Measurements from ENCODE around the gene ELOVL7. TPM values are rescaled to one million over a fixed set of nuclear protein-coding genes. Genes with fewer than 3 reads are reported as not detected.

Gene ELOVL7
- total and polyA plus RNA-seq, 4 donors = 0.21 to 2.3 (median 0.76) TPM

DNA sequence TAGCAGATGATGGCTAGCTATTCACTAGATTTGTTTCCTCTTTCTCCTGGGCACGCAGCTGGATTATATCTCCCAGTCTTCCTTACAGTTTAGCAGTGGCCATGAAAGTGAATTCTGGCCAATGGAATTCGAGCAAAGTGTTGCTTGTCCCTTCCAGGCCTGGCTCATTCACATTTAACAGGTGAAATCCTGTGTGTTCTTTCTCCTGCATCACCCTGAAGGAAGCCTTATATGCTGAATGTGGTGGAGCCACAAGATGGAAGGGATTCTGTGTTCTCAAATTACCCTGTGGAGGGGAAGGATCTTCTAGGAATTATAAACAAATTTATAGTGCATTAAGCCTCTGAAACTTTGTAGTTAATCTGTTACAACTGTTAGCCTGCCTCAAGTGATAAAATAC, 8.2 kb upstream of the ELOVL7 start:
- H3K27me3 ChIP-seq (ENCODE audit: control insufficient read depth in 4 of 4, insufficient read depth in 4 of 4, low read length in 3 of 4) = no peaks in the 10 kb centered on the region
- H3K9me3 ChIP-seq (ENCODE audit: control insufficient read depth in 4 of 4, low read length in 3 of 4) = no peaks in the 10 kb centered on the region
- H3K4me1 ChIP-seq (ENCODE audit: control insufficient read depth in 4 of 4, insufficient read depth in 4 of 4, low read length in 3 of 4) = no peaks in the 10 kb centered on the region
- no peak for DNase-seq (ENCODE audit: low spot score)
- WGBS = 69% methylated on average over 2 of the region's 2 CpGs
- H3K36me3 ChIP-seq (ENCODE audit: control insufficient read depth in 4 of 4, insufficient read depth in 3 of 4, low read depth in 1 of 4, low read length in 3 of 4) = no peaks in the 10 kb centered on the region
- no peak overlapping the region for H3K4me3 ChIP-seq (ENCODE audit: low read depth in 1 of 3, low read length in 3 of 3)
- no peak for TF ChIP-seq HNF4A (conservative IDR thresholded peaks at IDR 0.05)
- no peak for TF ChIP-seq NR2F2 (IDR thresholded peaks at IDR 0.05)
- no peak overlapping the region for H3K27ac ChIP-seq (ENCODE audit: low read depth in 1 of 2, low read length in 2 of 2)
- H3K9ac ChIP-seq (ENCODE audit: low read depth in 1 of 2, low read length in 2 of 2) = no peak overlapping the region

DNA sequence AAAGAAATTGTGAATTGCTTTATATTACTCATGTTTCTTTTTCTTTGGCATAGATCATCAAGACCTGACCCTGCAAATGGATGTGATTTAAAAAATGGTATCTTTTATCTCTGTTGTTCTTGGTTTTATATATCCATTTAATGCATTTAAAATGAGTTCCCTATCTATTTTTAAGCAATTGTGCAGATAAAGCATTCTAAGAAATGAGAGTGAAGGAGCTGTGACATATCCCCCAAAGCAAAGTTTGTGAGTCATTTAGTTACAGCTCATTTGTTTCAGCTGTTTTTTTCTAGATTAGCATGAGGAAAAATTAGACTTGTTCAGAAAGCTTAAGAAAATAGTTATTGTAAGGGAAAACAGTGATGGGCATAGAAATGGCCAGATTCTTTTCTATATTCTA, 7.6 kb upstream of the ELOVL7 start:
- Histone ChIP-seq H3K9me3 (ENCODE audit: control insufficient read depth in 4 of 4, low read length in 3 of 4) (no peaks in the 10 kb centered on the region), H3K27me3 (ENCODE audit: control insufficient read depth in 4 of 4, insufficient read depth in 4 of 4, low read length in 3 of 4) (no peaks in the 10 kb centered on the region), H3K4me1 (ENCODE audit: control insufficient read depth in 4 of 4, insufficient read depth in 4 of 4, low read length in 3 of 4) (no peaks in the 10 kb centered on the region), H3K36me3 (ENCODE audit: control insufficient read depth in 4 of 4, insufficient read depth in 3 of 4, low read depth in 1 of 4, low read length in 3 of 4) (no peaks in the 10 kb centered on the region), H3K27ac (ENCODE audit: low read depth in 1 of 2, low read length in 2 of 2) (no peak overlapping the region), H3K4me3 (ENCODE audit: low read depth in 1 of 3, low read length in 3 of 3) (no peak overlapping the region), H3K9ac (ENCODE audit: low read depth in 1 of 2, low read length in 2 of 2) (no peak overlapping the region)
- TF ChIP-seq, protein P1, sequence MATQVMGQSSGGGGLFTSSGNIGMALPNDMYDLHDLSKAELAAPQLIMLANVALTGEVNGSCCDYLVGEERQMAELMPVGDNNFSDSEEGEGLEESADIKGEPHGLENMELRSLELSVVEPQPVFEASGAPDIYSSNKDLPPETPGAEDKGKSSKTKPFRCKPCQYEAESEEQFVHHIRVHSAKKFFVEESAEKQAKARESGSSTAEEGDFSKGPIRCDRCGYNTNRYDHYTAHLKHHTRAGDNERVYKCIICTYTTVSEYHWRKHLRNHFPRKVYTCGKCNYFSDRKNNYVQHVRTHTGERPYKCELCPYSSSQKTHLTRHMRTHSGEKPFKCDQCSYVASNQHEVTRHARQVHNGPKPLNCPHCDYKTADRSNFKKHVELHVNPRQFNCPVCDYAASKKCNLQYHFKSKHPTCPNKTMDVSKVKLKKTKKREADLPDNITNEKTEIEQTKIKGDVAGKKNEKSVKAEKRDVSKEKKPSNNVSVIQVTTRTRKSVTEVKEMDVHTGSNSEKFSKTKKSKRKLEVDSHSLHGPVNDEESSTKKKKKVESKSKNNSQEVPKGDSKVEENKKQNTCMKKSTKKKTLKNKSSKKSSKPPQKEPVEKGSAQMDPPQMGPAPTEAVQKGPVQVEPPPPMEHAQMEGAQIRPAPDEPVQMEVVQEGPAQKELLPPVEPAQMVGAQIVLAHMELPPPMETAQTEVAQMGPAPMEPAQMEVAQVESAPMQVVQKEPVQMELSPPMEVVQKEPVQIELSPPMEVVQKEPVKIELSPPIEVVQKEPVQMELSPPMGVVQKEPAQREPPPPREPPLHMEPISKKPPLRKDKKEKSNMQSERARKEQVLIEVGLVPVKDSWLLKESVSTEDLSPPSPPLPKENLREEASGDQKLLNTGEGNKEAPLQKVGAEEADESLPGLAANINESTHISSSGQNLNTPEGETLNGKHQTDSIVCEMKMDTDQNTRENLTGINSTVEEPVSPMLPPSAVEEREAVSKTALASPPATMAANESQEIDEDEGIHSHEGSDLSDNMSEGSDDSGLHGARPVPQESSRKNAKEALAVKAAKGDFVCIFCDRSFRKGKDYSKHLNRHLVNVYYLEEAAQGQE (IDR thresholded peaks at IDR 0.05) = no peak
- no peak for TF ChIP-seq GABPA (IDR thresholded peaks at IDR 0.05 in 1 of 2, conservative IDR thresholded peaks at IDR 0.05 in 1 of 2)
- no peak for TF ChIP-seq FOXA2 (IDR thresholded peaks at IDR 0.05)
- TF ChIP-seq, protein P2, sequence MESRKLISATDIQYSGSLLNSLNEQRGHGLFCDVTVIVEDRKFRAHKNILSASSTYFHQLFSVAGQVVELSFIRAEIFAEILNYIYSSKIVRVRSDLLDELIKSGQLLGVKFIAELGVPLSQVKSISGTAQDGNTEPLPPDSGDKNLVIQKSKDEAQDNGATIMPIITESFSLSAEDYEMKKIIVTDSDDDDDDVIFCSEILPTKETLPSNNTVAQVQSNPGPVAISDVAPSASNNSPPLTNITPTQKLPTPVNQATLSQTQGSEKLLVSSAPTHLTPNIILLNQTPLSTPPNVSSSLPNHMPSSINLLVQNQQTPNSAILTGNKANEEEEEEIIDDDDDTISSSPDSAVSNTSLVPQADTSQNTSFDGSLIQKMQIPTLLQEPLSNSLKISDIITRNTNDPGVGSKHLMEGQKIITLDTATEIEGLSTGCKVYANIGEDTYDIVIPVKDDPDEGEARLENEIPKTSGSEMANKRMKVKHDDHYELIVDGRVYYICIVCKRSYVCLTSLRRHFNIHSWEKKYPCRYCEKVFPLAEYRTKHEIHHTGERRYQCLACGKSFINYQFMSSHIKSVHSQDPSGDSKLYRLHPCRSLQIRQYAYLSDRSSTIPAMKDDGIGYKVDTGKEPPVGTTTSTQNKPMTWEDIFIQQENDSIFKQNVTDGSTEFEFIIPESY (IDR thresholded peaks at IDR 0.05) = no peak
- TF ChIP-seq, protein P3, sequence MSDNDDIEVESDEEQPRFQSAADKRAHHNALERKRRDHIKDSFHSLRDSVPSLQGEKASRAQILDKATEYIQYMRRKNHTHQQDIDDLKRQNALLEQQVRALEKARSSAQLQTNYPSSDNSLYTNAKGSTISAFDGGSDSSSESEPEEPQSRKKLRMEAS (IDR thresholded peaks at IDR 0.05) = no peak
- no peak for TF ChIP-seq TAF1 (conservative IDR thresholded peaks at IDR 0.05)
- no peak for TF ChIP-seq NR2F2 (IDR thresholded peaks at IDR 0.05)
- TF ChIP-seq RXRA (IDR thresholded peaks at IDR 0.05) = no peak
- TF ChIP-seq HNF4A (conservative IDR thresholded peaks at IDR 0.05) = no peak
- TF ChIP-seq SP1 (IDR thresholded peaks at IDR 0.05) = no peak
- no peak for TF ChIP-seq YY1 (IDR thresholded peaks at IDR 0.05)
- TF ChIP-seq FOXA1 (IDR thresholded peaks at IDR 0.05) = no peak
- TF ChIP-seq, protein P4, sequence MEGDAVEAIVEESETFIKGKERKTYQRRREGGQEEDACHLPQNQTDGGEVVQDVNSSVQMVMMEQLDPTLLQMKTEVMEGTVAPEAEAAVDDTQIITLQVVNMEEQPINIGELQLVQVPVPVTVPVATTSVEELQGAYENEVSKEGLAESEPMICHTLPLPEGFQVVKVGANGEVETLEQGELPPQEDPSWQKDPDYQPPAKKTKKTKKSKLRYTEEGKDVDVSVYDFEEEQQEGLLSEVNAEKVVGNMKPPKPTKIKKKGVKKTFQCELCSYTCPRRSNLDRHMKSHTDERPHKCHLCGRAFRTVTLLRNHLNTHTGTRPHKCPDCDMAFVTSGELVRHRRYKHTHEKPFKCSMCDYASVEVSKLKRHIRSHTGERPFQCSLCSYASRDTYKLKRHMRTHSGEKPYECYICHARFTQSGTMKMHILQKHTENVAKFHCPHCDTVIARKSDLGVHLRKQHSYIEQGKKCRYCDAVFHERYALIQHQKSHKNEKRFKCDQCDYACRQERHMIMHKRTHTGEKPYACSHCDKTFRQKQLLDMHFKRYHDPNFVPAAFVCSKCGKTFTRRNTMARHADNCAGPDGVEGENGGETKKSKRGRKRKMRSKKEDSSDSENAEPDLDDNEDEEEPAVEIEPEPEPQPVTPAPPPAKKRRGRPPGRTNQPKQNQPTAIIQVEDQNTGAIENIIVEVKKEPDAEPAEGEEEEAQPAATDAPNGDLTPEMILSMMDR (IDR thresholded peaks at IDR 0.05; ENCODE audit: low read depth, low read length, missing input control) = no peak
- DNase-seq (ENCODE audit: low spot score) = no peak
